Measurements from ENCODE around the gene TIMP4.

DNA sequence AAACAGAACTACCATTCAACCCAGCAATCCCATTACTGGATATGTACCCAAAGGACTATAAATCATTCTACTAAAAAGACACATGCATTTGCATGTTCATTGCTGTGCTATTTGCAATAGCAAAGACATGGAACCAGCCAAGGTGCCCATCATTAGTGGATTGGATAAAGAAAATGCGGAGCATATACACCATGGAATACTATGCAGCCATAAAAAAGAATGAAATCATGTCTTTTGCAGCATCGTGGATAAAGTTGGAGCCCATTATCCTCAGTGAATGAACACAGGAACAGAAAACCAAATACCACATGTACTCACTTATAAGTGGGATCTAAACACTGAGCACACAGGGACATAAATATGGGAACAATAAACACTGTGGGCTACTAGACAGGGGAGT lies 43.1 kb upstream of the TIMP4 start:
- TF ChIP-seq, protein P1, sequence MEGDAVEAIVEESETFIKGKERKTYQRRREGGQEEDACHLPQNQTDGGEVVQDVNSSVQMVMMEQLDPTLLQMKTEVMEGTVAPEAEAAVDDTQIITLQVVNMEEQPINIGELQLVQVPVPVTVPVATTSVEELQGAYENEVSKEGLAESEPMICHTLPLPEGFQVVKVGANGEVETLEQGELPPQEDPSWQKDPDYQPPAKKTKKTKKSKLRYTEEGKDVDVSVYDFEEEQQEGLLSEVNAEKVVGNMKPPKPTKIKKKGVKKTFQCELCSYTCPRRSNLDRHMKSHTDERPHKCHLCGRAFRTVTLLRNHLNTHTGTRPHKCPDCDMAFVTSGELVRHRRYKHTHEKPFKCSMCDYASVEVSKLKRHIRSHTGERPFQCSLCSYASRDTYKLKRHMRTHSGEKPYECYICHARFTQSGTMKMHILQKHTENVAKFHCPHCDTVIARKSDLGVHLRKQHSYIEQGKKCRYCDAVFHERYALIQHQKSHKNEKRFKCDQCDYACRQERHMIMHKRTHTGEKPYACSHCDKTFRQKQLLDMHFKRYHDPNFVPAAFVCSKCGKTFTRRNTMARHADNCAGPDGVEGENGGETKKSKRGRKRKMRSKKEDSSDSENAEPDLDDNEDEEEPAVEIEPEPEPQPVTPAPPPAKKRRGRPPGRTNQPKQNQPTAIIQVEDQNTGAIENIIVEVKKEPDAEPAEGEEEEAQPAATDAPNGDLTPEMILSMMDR (IDR thresholded peaks at IDR 0.05): no peak
- no peak for TF ChIP-seq ZFX (IDR thresholded peaks at IDR 0.05; ENCODE audit: borderline replicate concordance)

All from 22Rv1 (cell line).